Activated CD4-positive, alpha-beta T cell treated with anti-CD3 and anti-CD28 coated beads, Interleukin-2, amount 10 ng/mL, durations not matched to agents 24 days and 14 days (primary cell): ENCODE data around the gene POLD1. TPM values are rescaled to one million over a fixed set of nuclear protein-coding genes. Genes with fewer than 3 reads are reported as not detected.
A peak's percentile ranks its signal among the peaks of the same experiment; 100 is the strongest.

Experiments used
- DNase-seq: peaks from one replicate; pipeline ENCODE4 v3.0.0; 2022
- H3K27ac Mint-ChIP-seq: one replicate; pipeline ENCODE4 v1.8.0; 2022; ENCODE audit warnings: mild to moderate bottlenecking, mixed read lengths
- H3K27me3 Mint-ChIP-seq: one replicate; pipeline ENCODE4 v1.8.0; 2022; ENCODE audit warnings: mixed read lengths
- H3K36me3 Mint-ChIP-seq: one replicate; pipeline ENCODE4 v1.8.0; 2022; ENCODE audit warnings: low read depth, mild to moderate bottlenecking, mixed read lengths
- H3K4me1 Mint-ChIP-seq: one replicate; pipeline ENCODE4 v1.8.0; 2021; ENCODE audit warnings: mixed read lengths
- H3K4me3 Mint-ChIP-seq: one replicate; pipeline ENCODE4 v1.8.0; 2022; ENCODE audit warnings: mild to moderate bottlenecking, moderate library complexity, mixed read lengths
- H3K9me3 Mint-ChIP-seq: one replicate; pipeline ENCODE4 v1.8.0; 2021; ENCODE audit warnings: mixed read lengths
- intact Hi-C: fragments of 100-400 bp; cut with micrococcal nuclease; formaldehyde crosslinking; loops from one replicate; pipeline ENCODE4 v1.15.1; 2023
- total RNA-seq: library from RNA; stranded (reverse); gene quantifications from 2 replicates; pipeline ENCODE4 v1.2.3, GENCODE V29; 2022

Gene POLD1
- total RNA-seq, 1 donor from 2014 or later: 204 TPM

DNA sequence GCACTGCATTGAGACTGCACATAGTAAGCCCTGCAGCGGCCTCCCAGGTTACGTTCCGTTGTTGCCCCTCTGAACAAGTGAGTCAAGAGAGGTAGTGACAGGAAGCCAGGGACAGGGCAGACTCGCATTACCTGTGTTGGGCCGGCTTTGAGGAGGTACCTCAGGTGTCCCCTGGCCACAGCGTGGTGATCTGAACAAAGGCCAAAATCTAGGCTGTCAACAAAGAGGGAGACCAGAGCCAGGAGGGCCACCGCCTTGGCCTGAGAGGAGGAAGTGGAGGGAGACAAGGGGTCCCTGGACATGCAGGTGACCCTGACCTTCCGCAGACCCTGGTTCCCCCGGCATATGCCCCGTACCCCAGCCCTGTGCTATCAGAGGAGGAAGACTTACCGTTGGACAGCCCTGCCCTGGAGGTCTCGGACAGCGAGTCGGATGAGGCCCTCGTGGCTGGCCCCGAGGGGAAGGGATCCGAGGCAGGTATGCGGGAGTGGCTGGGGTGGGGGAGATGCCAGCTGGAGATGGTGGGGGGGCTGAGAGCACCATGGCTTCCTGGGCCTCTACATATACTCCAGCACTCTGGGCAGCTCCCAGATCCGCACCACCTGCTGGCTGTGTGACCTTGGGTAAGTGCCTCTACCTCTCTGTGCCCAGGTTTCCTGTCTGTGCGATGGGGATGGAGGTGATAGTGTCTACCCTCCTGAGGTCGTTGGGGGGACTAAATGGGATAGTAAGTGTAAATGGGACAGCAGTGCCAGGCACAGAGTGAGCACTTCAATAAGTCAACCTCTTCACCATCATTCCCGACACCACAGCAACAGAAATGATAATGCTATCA lies 39.3 kb downstream of the POLD1 start:
- Mint-ChIP-seq H3K27me3 (peaks cover 10% of the 10 kb centered on the region), H3K4me1 (peaks cover 11% of the 10 kb centered on the region), H3K36me3 (peaks cover under 1% of the 10 kb centered on the region), H3K4me3 (no peak overlapping the region), H3K9me3 (no peaks in the 10 kb centered on the region), H3K27ac (no peak overlapping the region)
- intact Hi-C loops: no loop called here
- no peak for DNase-seq

DNA sequence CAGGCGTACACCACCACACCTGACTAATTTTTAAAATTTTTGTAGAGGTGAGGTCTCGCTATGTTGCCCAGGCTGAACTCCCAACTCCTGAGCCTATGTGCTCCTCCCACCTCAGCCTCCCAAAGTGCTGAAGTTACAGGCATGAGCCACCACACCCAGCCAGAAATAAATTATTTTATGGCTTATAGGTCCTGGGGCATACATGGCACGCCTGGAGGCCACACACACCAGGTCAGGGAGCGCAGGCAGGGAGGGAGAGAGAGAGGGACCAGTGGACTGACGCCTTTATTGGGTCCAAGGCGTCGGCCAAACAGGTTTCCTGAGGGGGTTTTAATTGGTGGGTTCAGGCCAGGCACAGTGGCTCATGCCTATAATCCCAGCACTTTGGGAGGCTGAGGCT lies 41.4 kb downstream of the POLD1 start:
- intact Hi-C loops: no loop called here
- no peak for DNase-seq
- Mint-ChIP-seq H3K4me1 (peaks cover under 1% of the 10 kb centered on the region), H3K9me3 (no peaks in the 10 kb centered on the region), H3K4me3 (no peak overlapping the region), H3K36me3 (no peaks in the 10 kb centered on the region), H3K27me3 (peaks cover 2% of the 10 kb centered on the region), H3K27ac (no peak overlapping the region)

DNA sequence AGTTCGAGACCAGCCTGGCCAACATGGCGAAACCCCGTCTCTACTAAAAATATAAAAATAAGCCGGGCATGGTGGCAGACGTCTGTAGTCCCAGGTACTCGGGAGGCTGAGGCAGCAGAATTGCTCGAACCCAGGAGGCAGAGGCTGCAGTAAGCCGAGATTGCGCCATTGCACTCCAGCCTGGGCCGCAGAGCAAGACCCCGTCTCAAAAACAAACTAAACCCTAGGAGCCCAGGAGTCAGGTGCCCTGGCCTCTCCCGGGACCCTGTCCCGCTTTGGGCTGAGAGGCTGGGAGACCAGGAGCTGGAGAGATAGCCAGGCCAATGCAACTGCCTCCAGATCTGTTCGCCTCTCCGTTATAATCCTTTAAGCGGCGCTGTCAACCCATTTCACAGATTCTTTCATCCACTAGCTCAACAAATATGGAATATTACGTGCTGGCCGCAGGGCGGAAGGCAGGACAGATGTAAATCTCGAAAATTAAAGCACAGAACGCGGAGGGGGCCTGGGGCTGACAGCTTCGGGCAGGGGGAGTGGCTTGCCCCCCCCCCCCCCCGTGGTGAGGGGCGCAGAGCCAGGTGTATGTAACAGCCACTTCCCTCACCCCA lies 43.3 kb downstream of the POLD1 start:
- Mint-ChIP-seq H3K36me3 (no peaks in the 10 kb centered on the region), H3K27ac (no peak overlapping the region), H3K4me3 (peak overlapping the region; percentile 19), H3K4me1 (peaks cover 8% of the 10 kb centered on the region), H3K27me3 (peaks cover 2% of the 10 kb centered on the region), H3K9me3 (no peaks in the 10 kb centered on the region)
- no peak for DNase-seq
- intact Hi-C loops: no loop called here

DNA sequence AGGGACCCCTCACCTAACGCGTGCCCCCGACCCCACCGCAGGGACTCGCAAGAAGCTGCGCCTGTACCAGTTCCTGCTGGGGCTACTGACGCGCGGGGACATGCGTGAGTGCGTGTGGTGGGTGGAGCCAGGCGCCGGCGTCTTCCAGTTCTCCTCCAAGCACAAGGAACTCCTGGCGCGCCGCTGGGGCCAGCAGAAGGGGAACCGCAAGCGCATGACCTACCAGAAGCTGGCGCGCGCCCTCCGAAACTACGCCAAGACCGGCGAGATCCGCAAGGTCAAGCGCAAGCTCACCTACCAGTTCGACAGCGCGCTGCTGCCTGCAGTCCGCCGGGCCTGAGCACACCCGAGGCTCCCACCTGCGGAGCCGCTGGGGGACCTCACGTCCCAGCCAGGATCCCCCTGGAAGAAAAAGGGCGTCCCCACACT lies 43.9 kb downstream of the POLD1 start:
- peak; percentile 82 for DNase-seq
- Mint-ChIP-seq H3K27me3 (peaks cover 5% of the 10 kb centered on the region), H3K4me1 (peaks cover 10% of the 10 kb centered on the region), H3K4me3 (peak overlapping the region; percentile 41), H3K9me3 (no peaks in the 10 kb centered on the region), H3K36me3 (no peaks in the 10 kb centered on the region), H3K27ac (no peak overlapping the region)
- intact Hi-C loops: no loop called here

DNA sequence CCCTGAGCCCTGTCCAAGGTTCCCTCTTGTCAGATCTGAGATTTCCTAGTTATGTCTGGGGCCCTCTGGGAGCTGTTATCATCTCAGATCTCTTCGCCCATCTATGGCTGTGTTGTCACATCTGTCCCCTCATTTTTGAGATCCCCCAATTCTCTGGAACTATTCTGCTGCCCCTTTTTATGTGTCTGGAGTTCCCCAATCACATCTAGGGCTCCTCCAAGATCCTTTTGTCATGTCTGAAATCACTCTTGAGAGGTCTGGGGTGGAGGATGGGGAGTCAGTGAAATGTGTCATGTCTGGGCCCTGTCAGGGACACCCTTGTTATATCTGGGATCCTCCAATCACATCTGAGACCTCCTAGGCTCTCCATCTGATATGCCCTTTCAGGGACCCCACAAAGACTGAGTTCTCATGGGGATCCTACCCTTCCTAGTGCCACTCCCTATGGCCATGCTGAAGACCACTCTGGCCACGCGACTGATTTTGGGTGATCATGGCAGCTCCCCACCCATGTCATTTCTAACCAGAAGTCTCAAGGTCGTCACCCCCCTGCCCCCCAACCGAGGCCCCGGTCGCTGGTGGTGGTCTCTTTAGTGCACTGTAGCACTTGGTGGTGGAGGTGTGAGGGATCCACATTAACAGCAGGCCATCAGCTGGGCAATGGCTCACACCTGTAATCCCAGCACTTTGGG lies 44.8 kb downstream of the POLD1 start:
- H3K27ac Mint-ChIP-seq: no peak overlapping the region
- intact Hi-C loops: no loop called here
- H3K36me3 Mint-ChIP-seq: no peaks in the 10 kb centered on the region
- H3K9me3 Mint-ChIP-seq: no peaks in the 10 kb centered on the region
- peaks cover 9% of the 10 kb centered on the region for H3K27me3 Mint-ChIP-seq
- DNase-seq: no peak
- peaks cover 10% of the 10 kb centered on the region for H3K4me1 Mint-ChIP-seq
- H3K4me3 Mint-ChIP-seq: peak overlapping the region; percentile 47

DNA sequence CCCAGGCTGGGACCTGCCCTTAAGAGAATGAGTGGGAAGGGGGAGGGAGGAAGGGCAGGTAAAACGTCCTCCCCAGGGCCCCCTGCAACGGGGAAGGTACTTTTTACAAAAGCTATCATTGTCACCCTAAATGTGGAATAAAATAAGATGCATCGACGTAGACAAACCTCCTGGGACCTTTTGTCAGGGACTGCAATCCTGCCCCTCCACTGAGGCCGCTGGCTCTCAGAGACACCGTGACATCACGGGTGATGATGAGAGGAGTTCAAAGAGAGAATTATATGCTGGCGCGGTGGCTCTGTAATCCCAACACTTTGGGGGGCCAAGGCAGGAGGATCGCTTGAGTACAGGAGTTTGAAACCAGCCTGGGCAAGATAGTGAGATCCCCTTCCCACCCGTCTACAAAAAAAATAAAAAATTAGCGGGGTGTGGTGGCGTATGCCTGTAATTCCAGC lies 46.8 kb downstream of the POLD1 start:
- Mint-ChIP-seq H3K4me1 (peaks cover 10% of the 10 kb centered on the region), H3K27me3 (peaks cover 12% of the 10 kb centered on the region), H3K4me3 (peak overlapping the region; percentile 83), H3K9me3 (no peaks in the 10 kb centered on the region), H3K27ac (peak overlapping the region; percentile 42), H3K36me3 (no peaks in the 10 kb centered on the region)
- no peak for DNase-seq
- intact Hi-C loops: loop anchor here (2.0 to 10.0 kb wide), 3 partner anchors 16 to 84 kb away; partner anchors contain the start of genes ASPDH and JOSD2

DNA sequence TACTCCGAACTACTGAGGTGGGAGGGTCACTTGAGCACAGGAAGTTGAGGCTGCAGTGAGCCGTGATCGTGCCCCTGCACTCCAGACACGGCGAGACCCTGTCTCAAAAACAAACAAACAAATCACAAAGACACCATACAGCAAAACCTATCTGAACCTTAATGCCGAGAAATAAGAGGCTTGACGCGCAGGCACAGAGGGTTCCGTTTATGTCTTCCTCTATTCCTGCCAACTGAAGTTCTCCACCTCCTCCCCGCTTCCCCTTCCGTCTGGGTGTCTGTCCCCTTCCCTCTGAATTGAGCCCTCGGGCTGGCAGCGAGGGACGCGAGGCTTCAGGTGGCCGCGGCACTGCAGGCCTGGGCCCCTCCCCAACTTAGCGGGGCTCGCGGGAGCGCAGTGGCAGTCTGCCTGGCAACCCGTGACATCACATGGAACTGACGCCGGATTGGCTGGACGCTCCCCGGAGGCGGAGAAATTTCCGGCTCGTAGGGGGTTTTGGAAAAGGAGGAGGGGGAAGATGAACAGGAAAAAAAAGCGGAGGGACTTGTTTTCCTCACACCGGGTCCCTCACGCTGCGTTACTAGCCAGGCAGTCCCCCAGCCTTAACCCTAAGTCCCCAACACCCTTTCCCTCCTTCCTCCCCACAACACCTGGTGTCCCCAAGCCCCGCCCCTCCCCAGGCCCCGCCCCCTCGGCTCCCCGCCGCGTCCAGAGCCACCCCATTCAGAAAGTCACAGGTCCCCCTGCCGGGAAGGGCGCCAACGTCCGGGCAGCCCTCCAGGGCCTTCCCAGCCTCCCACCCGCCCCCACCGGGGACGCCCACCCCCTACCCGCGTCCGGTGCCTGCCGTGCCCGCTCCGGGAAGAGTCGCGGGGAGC lies 47.4 kb downstream of the POLD1 start:
- intact Hi-C loops: loop anchor here (2.0 to 10.0 kb wide), 3 partner anchors 17 to 83 kb away; partner anchors contain the start of genes ASPDH and JOSD2
- H3K27ac Mint-ChIP-seq: peak overlapping the region; percentile 90
- H3K36me3 Mint-ChIP-seq: no peaks in the 10 kb centered on the region
- DNase-seq: peak; percentile 98
- H3K9me3 Mint-ChIP-seq: no peaks in the 10 kb centered on the region
- peaks cover 15% of the 10 kb centered on the region for H3K27me3 Mint-ChIP-seq
- peaks cover 10% of the 10 kb centered on the region for H3K4me1 Mint-ChIP-seq
- peak overlapping the region; percentile 83 for H3K4me3 Mint-ChIP-seq

DNA sequence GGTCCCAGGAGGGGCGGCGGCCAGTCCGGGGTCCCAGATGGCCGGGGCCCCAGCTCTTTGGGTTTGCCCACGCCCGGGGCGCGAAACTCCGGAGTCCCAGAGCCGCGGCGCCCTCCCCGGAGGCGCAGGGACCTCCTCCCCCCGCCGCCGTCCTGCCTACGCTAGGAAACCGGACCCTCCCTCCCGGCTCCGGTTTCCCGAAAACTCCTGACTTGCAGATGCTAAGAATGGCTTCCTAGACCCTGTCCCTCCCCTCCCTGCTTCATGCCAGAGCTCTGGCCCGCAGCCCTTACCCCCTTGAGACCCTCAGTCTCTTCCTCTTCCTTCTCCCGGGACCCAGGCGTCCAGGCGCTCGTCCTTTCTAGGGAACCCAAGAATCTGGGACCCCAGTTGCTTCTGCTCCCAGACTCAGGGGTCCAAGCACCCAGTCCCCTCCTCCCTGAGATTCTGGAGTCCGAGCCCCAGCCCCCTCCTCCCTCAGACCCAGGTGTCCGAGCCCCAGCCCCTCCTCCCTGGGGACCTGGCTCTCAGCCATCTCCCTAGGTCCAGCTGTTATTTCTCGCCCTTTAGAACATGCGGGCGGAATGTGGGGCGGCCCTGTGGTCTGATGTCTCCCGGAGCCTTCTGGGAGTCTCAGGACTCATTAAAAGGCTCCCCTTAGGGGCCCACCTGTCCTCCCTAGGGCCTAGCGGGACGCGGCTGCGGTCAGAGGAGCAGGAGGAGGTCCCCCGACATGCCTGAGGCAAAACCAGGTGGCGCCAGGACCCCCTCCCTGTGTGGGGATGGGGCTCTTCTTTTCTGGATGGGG lies 48.3 kb downstream of the POLD1 start, which contains the start of gene MYBPC2:
TSS of gene MYBPC2 (plus strand) at position 672 of the 808 bp plus-strand sequence. CDS start at position 734, 62 bp downstream.
- DNase-seq: no peak
- peak within 1 kb of the TSS; percentile 83 for H3K4me3 Mint-ChIP-seq
- peak within 1 kb of the TSS; percentile 90 for H3K27ac Mint-ChIP-seq
- peaks cover 15% of the 10 kb centered on the region for H3K27me3 Mint-ChIP-seq
- peaks cover 10% of the 10 kb centered on the region for H3K4me1 Mint-ChIP-seq
- H3K36me3 Mint-ChIP-seq: no peaks in the 10 kb centered on the region
- intact Hi-C loops: loop anchor here (5.0 to 10.0 kb wide), 2 partner anchors 75 to 82 kb away; partner anchors contain the start of genes ASPDH and JOSD2
- no peaks in the 10 kb centered on the region for H3K9me3 Mint-ChIP-seq

DNA sequence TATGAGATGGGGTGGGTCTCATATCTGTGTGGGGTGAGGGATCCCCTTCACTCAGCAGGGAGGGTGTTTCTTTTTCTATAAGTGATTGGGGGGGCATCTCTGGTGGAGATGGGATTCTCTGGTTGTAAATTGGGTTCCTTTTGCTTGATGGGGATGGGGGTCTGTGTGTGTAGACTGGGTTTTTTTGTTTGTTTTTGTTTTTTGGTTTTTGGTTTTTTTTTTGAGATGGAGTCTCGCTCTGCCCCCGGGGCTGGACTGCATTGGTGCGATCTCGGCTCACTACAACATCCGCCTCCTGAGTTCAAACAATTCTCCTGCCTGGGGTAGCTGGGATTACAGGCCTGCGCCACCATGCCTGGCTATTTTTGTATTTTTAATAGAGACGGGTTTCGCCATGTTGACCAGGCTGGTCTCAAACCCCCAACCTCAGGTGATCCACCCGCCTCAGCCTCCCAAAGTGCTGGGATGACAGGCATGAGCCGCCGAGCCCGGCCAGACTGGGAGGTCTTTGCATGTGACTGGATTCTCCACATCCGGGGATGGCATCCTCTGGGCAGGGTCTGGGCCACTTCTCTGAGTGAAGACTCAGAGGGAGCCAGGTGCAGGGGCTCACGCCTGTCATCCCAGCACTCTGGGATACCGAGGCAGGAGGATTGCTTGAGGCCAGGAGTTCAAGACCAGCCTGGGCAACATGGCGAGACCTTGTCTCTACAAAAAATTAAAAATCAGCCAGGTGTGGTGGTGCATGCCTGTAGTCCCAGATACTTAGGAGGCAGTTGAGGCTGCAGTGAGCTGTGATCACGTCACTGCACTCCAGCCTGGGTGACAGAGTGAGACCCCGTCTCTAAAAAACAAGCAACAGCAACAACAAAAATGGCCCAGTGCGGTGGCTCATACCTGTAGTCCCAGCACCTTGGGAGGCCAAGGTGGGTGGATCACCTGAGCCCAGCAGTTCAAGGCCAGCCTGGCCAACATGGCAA lies 49.3 kb downstream of the POLD1 start:
- no peaks in the 10 kb centered on the region for H3K36me3 Mint-ChIP-seq
- intact Hi-C loops: loop anchor here (5.0 to 10.0 kb wide), 2 partner anchors 76 to 81 kb away; partner anchors contain the start of genes ASPDH and JOSD2
- H3K27ac Mint-ChIP-seq: peak overlapping the region; percentile 68
- H3K9me3 Mint-ChIP-seq: no peaks in the 10 kb centered on the region
- peaks cover 15% of the 10 kb centered on the region for H3K27me3 Mint-ChIP-seq
- DNase-seq: no peak
- H3K4me1 Mint-ChIP-seq: peaks cover 10% of the 10 kb centered on the region
- peak overlapping the region; percentile 58 for H3K4me3 Mint-ChIP-seq

DNA sequence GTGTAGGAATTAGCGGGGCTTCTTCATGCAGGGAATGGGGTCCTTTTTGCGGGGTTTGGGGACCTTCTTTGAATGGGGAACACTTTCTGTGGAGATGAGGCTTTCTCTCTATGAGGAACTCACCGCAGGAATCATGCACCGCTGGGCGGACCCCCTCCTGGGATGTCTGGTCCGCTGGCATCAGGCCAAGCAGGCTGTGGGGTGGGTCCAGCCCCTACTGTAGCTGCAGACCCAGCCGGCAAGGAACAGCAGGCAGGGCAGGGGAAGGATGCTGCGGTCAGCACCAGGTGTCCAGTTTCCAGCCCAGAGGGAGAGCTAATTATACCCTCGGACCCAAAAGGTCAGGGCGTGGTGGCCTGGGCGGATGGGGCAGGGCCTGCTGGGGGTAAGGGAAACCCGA lies 50.4 kb downstream of the POLD1 start:
- H3K36me3 Mint-ChIP-seq: no peaks in the 10 kb centered on the region
- intact Hi-C loops: loop anchor here (5.0 to 10.0 kb wide), 2 partner anchors 77 to 80 kb away; partner anchors contain the start of genes ASPDH and JOSD2

DNA sequence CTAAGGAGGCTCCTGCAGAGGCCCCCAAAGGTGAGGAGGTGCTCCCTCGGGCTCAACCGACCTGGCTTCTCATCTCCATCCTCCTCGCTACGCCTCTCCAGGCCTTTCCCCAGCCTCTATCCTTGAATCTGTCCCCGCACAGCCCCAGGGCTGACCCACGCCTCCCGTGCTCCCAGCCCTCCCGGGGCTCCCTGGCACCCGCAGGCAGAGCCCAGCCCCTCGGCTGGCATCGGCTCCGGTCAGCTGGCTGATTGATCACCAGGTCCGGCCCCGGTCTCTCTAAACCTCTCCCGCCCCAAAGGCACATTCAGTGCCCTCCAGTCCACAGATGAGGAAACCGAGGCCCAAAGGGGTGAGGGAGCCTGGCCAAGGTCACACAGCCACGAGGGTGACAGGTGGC lies 51.1 kb downstream of the POLD1 start:
- Mint-ChIP-seq H3K36me3 (no peaks in the 10 kb centered on the region), H3K9me3 (no peaks in the 10 kb centered on the region), H3K4me1 (peaks cover 10% of the 10 kb centered on the region), H3K4me3 (no peak overlapping the region), H3K27ac (no peak overlapping the region), H3K27me3 (peaks cover 16% of the 10 kb centered on the region)
- intact Hi-C loops: loop anchor here (10.0 kb wide), 1 partner anchor 80 kb away; the partner anchor contains the start of genes ASPDH and JOSD2
- DNase-seq: no peak

More for the DNA sequence above, 50.4 kb downstream of the POLD1 start:
- DNase-seq: no peak
- peaks cover 15% of the 10 kb centered on the region for H3K27me3 Mint-ChIP-seq
- H3K9me3 Mint-ChIP-seq: no peaks in the 10 kb centered on the region
- no peak overlapping the region for H3K27ac Mint-ChIP-seq
- H3K4me3 Mint-ChIP-seq: no peak overlapping the region
- peaks cover 10% of the 10 kb centered on the region for H3K4me1 Mint-ChIP-seq
